ENCODE measurements around the gene HLA-E. TPM values are rescaled to one million over a fixed set of nuclear protein-coding genes. Genes with fewer than 3 reads are reported as not detected.
"Not testable (repeated sequence)": the region's sequence is repeated elsewhere in the genome, so short reads cannot be mapped to it uniquely, and the experiment has no call there.

The HLA-E gene
- total and polyA plus RNA-seq, 2 experiments from 2014 or later, result 15.6 to 36.0 TPM

DNA sequence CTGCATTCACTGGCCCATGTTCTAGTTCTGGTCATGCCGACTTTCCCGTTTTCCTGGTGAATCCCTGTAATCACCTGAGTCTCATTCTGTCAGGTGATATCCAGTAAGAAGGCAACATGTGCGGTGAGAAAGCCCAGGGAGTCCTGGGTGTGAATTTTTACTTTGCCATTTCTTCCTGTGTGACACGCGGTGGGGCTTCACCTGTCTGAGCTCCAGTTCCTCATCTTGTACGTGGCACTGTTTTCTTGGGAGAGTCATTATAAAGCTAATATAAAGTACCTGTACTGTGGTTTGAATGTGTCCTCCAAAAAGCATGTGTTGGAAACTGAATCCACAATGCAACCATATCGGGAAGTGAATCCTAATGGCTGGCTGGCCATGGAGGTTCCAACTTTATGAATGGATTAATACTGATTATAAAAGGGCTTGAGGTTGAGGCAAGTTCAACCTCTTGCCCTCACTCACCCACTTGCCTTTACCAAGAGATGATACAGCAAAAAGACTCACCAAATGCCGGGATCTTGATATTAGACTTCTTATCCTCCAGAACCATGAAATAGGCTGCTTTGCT is 5.1 kb downstream of the HLA-E start (continued):
- TF ChIP-seq, protein P1, sequence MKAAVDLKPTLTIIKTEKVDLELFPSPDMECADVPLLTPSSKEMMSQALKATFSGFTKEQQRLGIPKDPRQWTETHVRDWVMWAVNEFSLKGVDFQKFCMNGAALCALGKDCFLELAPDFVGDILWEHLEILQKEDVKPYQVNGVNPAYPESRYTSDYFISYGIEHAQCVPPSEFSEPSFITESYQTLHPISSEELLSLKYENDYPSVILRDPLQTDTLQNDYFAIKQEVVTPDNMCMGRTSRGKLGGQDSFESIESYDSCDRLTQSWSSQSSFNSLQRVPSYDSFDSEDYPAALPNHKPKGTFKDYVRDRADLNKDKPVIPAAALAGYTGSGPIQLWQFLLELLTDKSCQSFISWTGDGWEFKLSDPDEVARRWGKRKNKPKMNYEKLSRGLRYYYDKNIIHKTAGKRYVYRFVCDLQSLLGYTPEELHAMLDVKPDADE (IDR thresholded peaks at IDR 0.05), result no peak
- TF ChIP-seq EZH2 (IDR thresholded peaks at IDR 0.05; ENCODE audit: low read depth, unreplicated experiment), result no peak

DNA sequence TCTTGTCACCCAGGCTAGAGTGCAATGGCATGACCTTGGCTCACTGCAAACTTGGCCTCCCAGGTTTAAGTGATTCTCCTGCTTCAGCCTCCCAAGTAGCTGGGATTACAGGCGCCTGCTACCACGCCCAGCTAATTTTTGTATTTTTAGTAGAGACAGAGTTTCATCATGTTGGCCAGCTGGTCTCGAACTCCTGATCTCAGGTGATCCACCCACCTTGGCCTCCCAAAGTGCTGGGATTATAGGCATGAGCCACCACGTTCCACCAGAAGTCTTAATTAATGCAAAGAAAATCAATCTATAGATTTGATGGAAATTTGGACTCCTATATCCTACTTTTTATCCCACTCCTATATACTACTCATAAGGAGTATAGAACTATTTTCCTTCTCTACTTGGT is 5.8 kb downstream of the HLA-E start:
- H3K9me2 ChIP-seq (ENCODE audit: insufficient read depth); H3K27ac ChIP-seq (ENCODE audit: low read depth); H3K36me3 ChIP-seq (ENCODE audit: insufficient read depth); H3K4me3 ChIP-seq; H3K27ac Mint-ChIP-seq; H3K27me3 Mint-ChIP-seq (ENCODE audit: insufficient read depth, low read depth, poor library complexity); H3K4me3 Mint-ChIP-seq; H3K27me3 ChIP-seq (ENCODE audit: insufficient read depth); H3K4me1 ChIP-seq (ENCODE audit: insufficient read depth); H2AFZ ChIP-seq; H4K20me1 ChIP-seq (replicated peaks; ENCODE audit: insufficient read depth); H3F3A ChIP-seq (replicated peaks; ENCODE audit: low read depth); ATAC-seq; DNase-seq (ENCODE audit: low spot score); H3K4me2 ChIP-seq; H3K79me2 ChIP-seq (replicated peaks; ENCODE audit: insufficient read depth): not testable (repeated sequence)
- peaks cover 28% of the 10 kb centered on the region for H3K36me3 Mint-ChIP-seq (ENCODE audit: low read depth)
- peaks cover 10% of the 10 kb centered on the region; the same call in 2 of the 3 replicates for H3K9me3 Mint-ChIP-seq
- peaks cover 17% of the 10 kb centered on the region for H3K4me1 Mint-ChIP-seq

DNA sequence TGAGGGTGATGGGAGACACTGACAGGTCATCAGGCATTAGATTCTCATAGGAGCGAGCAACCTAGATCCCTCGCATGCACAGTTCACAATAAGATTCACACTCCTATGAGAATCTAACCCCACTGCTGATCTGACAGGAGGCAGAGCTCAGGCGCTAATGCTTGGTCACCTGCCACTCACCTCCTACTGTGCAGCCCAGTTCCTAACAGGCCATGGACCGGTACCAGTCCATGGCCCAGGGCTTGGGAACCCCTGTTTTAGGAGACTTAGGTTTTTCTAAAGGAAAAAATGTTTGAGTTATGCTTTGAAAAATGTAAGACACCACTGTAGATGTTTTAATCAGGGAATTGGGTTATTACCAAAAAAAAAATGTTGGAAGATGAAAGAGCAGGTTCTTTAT is 6.7 kb downstream of the HLA-E start:
- ATAC-seq (no peak), DNase-seq (ENCODE audit: low spot score) (no peak)
- Histone ChIP-seq H4K20me1 (replicated peaks; ENCODE audit: insufficient read depth) (no peaks in the 10 kb centered on the region), H2AFZ (no peak overlapping the region), H3K4me1 (ENCODE audit: insufficient read depth) (0 out of 2 replicates have a peak, but pooled peaks cover 3% of the 10 kb centered on the region), H3F3A (replicated peaks; ENCODE audit: low read depth) (no peaks in the 10 kb centered on the region), H3K4me3 (no peak overlapping the region), H3K79me2 (replicated peaks; ENCODE audit: insufficient read depth) (no peaks in the 10 kb centered on the region), H3K36me3 (ENCODE audit: insufficient read depth) (no peaks in the 10 kb centered on the region), H3K4me2 (no peak overlapping the region), H3K27ac (ENCODE audit: low read depth) (no peak overlapping the region), H3K27me3 (ENCODE audit: insufficient read depth) (no peaks in the 10 kb centered on the region), H3K9me2 (ENCODE audit: insufficient read depth) (no peaks in the 10 kb centered on the region)
- no peak overlapping the region for H3K4me3 Mint-ChIP-seq
- peaks cover 13% of the 10 kb centered on the region; the same call in 2 of the 3 replicates for H3K9me3 Mint-ChIP-seq
- peaks cover 7% of the 10 kb centered on the region for H3K4me1 Mint-ChIP-seq
- H3K27me3 Mint-ChIP-seq (ENCODE audit: insufficient read depth, low read depth, poor library complexity), result peaks cover 5% of the 10 kb centered on the region
- peaks cover 19% of the 10 kb centered on the region for H3K36me3 Mint-ChIP-seq (ENCODE audit: low read depth)
- TF ChIP-seq ZNF331 (CRISPR knock-in tag; IDR thresholded peaks at IDR 0.05; ENCODE audit: low read depth) (no peak), ZNF114 (CRISPR knock-in tag; IDR thresholded peaks at IDR 0.05) (no peak), JUNB (IDR thresholded peaks at IDR 0.05; ENCODE audit: unreplicated experiment) (no peak)
- H3K27ac Mint-ChIP-seq, result no peak overlapping the region

DNA sequence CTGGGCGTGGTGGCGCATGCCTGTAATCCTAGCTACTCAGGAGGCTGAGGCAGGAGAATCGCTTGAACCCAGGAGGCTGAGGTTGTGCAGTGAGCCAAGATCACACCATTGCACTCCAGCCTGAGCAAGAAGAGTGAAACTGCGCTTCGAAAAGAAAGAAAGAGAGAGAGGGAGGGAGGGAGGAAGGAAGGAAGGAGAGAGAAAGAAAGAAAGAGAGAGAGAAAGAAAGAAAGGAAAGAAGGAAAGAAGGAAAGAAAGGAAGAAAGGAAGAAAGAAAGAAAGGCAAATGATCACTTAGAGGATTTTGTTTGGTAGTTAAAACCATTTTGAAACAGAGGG is 7.9 kb downstream of the HLA-E start:
- H3K36me3 ChIP-seq (ENCODE audit: insufficient read depth); ATAC-seq; H3K27ac Mint-ChIP-seq; H3K27me3 Mint-ChIP-seq (ENCODE audit: insufficient read depth, low read depth, poor library complexity); H3K4me3 Mint-ChIP-seq; H3K27me3 ChIP-seq (ENCODE audit: insufficient read depth); H3K79me2 ChIP-seq (replicated peaks; ENCODE audit: insufficient read depth); DNase-seq (ENCODE audit: low spot score); H3K4me2 ChIP-seq; H3K36me3 Mint-ChIP-seq (ENCODE audit: low read depth); H3K4me3 ChIP-seq; H3K4me1 Mint-ChIP-seq; H4K20me1 ChIP-seq (replicated peaks; ENCODE audit: insufficient read depth); H3K4me1 ChIP-seq (ENCODE audit: insufficient read depth); H3F3A ChIP-seq (replicated peaks; ENCODE audit: low read depth); H2AFZ ChIP-seq; H3K9me2 ChIP-seq (ENCODE audit: insufficient read depth); H3K27ac ChIP-seq (ENCODE audit: low read depth): not testable (repeated sequence)
- H3K9me3 Mint-ChIP-seq, result peaks cover 13% of the 10 kb centered on the region; the same call in 2 of the 3 replicates
